ENCODE data around the gene EIF2S3. TPM values are rescaled to one million over a fixed set of nuclear protein-coding genes. Genes with fewer than 3 reads are reported as not detected.

EIF2S3 gene
- total RNA-seq, 1 experiment from 2014 or later = 225 TPM

GRCh38 chrX:24125028-24125612 is 70.4 kb downstream of the EIF2S3 start:
- intact Hi-C loops (cut with micrococcal nuclease; ENCODE audit: unreplicated experiment) = no loop called here
- no peaks in the 10 kb centered on the region for H3K4me1 ChIP-seq (ENCODE audit: insufficient read depth, low read length, poor library complexity, severe bottlenecking)
- TF ChIP-seq EZH2 (IDR thresholded peaks at IDR 0.05; ENCODE audit: borderline replicate concordance, low read depth, low read length, poor library complexity, severe bottlenecking) = no peak
- no peak for TF ChIP-seq CTCF (conservative IDR thresholded peaks at IDR 0.05; ENCODE audit: low read depth, low read length)
- CTCF ChIA-PET = no interaction called here
- H3K27me3 ChIP-seq (replicated peaks; ENCODE audit: insufficient read depth, low read depth, low read length, poor library complexity) = no peaks in the 10 kb centered on the region
- no peak overlapping the region for H3K4me3 ChIP-seq (ENCODE audit: low read depth, low read length, poor library complexity, severe bottlenecking)
- BruUV-seq (replicated peaks) = no TSS peak
- POLR2A ChIA-PET (ENCODE audit: low non-redundant PET) = no interaction called here
- no peak overlapping the region for H3K27ac ChIP-seq (ENCODE audit: low read depth, low read length, poor library complexity, severe bottlenecking)
- H3K36me3 ChIP-seq (ENCODE audit: insufficient read depth, low read length, poor library complexity, severe bottlenecking) = no peaks in the 10 kb centered on the region
- DNase-seq (ENCODE audit: low spot score) = no peak
- H3K9me3 ChIP-seq (ENCODE audit: low read depth, low read length, poor library complexity, severe bottlenecking) = no peaks in the 10 kb centered on the region

Other genes starting within 250 kb of the EIF2S3 start
- 74.2 and 79.0 TPM in 2 replicates for gene APOO, start 147.0 kb upstream of the EIF2S3 start, total RNA-seq (2021)
- gene CXorf58, start 146.9 kb upstream of the EIF2S3 start, total RNA-seq (2021) = not detected in 2 replicates
- 10.9 and 12.0 TPM in 2 replicates for gene KLHL15, start 27.8 kb upstream of the EIF2S3 start, total RNA-seq (2021)
- gene ZFX, start 94.8 kb downstream of the EIF2S3 start, total RNA-seq (2021) = 63.9 and 64.6 TPM in 2 replicates

Data from A673 (cell line).